GM21515 (cell line): ENCODE results near the gene MYOF.
"Not testable (repeated sequence)": the region's sequence is repeated elsewhere in the genome, so short reads cannot be mapped to it uniquely, and the experiment has no call there.

Experiments used
- ATAC-seq: cut with Tn5 transposase; IDR thresholded peaks from one replicate; pipeline ENCODE4 v1.9.1; 2021; ENCODE audit not compliant: unreplicated experiment

Gene MYOF

DNA sequence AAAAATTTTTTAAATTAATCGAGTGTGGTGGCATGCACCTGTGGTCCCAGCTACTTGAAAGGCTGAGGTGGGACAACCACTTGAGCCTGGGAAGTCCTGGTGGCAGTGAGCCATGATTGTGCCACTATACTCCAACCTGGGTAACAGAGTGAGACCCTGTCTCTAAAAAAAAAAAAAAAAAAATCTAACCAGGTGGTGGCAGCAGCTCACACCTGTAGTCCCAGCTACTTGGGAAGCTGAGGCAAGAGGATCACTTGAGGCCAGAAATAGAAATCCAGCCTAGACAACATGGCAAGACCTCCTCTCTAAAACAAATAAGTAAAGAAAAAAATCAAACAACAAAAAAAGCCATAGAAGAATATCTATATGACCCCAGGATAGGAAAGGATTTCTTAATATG, 3.6 kb upstream of the MYOF start:
- ATAC-seq: no peak

DNA sequence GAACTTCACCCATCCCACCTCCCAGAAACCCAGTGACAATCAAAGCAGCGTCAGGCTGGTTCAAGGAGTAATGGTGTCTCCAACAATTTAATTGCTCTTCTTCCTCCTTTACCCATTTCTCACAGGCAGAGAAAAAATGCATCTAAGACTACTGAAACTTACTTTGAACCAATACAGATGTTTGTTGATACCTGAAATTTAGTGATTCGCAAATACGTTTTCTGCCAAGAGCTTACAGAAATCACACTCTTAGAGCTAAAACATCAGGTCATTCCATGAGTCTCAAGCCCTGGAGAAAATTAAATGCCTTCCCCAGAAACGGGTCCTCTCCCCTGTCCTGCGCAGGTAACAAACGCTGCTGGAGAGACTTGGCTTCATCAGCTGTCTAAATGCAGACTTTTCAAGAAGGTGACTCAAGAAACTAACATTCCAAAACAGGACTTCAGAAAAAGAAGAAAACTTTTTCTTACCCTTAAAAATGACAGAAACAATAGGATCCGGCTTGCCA, 443 bp downstream of the MYOF start:
- ATAC-seq: no peak

DNA sequence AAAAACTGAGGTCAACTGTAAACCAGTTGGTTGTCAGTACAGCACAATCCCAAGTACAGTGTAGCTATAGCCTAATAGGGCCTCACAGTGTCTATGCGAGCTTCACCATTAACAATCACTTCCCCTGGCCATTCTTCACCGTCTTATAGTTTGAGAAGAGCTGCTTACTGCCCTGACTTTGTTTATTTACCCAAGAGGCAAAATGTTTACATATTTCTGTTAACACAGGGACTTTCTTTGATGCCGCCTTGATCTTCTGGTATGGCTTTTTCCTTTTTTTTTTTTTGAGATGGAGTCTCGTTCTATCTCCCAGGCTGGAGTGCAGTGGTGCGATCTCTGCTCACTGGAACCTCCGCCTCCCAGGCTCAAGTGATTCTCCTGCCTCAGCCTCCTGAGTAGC, 3.3 kb downstream of the MYOF start:
- ATAC-seq: no peak

DNA sequence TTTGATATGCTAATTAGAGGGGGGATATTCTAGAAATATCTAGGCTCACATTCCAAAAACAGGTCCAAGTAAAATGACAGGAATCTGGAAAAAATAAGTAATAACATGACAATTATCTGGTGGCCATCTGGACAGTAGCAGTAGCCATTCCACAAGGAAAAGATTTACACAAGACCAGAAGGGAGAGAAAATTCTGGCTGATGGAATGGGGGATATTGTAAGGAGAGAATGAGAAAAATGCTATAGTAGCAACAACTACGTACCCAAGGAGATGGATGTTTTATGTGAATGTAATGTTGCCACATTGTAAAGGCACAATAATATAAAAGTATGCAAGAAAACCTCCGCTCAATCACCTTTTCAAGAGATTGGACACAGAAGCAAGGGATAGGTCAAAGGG, 5.4 kb downstream of the MYOF start:
- ATAC-seq: no peak

DNA sequence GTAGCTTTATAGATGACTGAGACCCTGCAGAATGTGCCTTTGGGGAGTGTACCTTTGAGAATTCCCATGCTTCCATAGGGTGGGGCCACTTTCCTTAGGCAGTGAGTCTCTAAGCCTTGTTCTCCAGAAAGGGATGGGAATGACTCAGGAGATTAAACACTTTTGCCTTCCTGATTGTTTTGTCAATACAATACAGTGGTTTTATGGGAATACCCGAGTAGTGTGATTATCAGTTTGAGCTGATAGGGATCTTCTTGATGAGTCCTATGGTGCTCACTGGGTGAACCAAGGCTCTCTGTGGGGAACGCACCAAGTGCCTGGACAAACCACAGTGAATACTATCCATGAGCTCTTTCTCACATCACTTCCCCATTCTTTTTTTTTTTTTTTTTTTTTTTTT, 6.3 kb downstream of the MYOF start:
- ATAC-seq: no peak

DNA sequence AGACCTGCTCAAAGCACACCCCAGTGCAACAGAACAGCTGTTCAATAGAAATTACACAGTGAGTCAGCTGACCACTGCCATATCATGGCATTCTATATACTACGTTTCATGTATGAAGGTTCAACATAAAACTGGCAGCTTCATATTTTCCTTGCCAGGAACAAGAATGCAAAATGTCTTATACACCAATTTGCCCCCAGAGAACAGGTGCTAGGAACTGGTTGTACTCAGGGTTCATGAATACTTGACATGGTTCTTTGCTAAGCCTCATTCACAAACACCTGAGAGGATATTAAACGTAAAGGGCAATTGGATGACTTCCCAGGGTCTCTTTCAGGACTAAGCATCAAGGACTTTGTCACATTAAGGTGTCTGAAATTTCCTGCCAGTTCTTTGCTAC, 6.9 kb downstream of the MYOF start:
- no peak for ATAC-seq

DNA sequence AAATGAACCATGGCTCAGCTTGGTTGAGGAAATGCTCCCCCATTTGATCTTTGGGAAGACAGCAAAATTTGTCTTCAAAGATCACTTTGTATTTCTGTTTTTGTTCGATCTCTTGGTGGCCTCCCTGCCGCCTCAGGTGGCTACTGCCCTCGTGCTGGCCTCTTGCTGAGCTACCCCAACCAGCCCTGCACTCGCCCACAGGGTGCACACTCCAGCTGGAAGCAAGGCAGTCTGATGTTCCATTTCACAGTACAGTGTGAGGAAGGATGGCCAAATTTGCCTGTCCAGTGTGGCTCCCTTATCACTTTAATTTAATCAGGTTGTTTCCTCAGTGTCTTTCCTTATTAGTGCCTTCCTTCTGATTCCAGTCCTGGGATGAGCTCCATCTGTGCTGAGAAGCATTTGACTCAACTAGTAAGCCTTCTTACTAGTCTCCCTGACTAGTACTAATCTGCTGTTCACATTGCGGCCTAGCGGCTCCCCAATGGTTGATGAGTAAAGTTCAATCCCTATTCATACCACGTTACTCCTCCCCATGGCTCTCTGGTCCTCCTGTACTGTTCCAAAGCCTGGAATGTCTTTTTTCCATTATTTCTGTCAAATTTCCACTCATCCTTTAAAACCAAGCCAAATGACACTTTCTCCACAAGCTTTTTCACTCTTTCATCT, 8.2 kb downstream of the MYOF start:
- ATAC-seq: no peak

DNA sequence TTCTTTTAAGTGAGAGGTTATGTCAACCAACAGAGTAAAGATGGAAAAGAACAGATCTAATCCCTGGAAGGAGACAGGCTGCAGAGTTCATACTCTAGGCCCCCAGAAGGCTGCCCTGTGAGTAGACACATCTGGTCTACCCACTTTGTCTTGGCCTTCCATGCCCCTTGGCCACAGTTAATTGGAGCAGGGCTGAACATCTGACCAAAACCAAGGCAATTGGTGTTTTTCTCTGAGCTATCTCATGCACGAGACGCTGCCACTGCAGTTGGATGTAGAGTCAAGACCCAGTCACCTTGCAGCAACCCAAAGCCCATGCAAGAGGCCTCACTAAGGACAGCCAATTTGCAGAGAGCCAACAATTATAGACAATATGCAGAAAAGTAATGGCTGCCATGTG, 9.0 kb downstream of the MYOF start:
- no peak for ATAC-seq

DNA sequence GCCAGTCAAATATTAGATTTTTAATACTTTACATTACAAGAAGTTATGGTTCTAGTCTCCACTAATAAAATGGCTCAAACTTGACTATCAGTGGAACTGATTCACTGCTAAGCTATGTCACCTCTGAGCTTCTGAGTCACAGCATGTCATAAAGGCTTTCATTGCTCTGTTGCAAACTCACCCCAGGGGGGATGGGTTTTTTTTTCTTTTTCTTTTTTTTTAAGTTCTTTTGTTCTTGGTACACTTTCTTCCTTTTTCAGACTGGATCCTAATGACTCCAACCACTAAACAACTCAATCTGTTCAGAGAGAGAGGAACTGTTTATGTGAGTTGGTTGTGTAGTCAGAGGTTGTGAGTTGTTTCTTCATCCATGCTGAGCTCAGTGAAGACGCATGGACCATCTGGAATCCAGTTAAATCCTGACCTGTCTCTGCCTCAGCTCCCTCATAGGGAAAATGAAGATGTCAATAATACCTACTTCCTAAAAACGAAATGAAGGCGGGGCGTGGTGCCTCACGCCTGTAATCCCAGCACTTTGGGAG, 11.0 kb downstream of the MYOF start:
- ATAC-seq: no peak

DNA sequence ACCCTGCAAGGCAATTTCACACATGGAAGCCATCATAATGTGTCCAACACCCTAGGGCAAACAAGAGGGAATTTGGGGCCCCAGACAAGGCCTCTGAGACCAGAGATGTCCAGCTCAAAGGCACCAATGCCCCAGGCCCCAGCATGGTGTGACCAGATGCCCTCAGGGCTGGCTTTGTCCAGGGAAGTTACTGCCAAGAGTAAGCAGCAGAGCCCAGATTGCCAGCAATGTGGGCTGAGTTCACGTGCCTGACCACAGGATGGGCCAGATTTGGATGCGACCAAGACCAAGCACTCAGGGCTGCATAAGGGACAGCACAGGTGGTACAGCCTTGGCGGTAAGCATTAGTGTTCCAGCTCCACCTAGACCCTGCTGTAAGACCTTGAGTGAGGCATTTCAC, 12.7 kb downstream of the MYOF start:
- ATAC-seq: no peak

DNA sequence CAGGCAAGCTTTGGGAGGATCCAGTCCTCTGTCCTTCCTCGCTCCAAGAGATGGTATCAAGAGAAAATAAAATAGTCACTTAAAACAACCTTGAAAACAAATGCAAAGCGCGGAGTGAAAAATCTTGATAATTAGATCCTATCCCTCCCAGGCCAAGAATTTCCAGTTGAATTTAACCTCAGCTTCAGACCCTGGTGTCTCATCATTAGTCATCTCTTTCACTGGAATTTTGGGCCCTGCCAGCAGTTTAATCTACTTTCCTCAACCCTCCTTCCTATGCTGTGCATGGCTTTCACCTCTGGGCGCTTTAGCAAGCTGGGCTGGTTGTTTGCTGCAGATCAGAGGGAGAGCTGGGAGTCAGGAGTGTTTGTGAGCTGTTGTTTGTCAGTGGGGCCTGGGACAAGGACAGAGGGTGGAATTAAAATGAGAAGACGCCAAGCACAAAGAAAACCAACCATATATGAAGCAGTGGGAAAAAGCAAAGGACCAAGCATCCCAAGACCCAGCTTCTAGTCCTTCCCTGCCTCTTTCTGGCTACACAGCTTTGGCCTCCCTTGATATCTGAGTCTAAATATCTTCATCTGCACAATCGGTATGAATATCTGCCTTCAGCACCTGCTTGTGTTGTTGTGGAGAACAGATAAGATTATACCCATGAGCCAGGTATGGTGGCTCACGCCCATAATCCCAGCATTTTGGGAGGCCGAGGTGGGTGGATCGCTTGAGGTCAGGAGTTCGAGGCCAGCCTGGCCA, 13.5 kb downstream of the MYOF start:
- no peak for ATAC-seq

DNA sequence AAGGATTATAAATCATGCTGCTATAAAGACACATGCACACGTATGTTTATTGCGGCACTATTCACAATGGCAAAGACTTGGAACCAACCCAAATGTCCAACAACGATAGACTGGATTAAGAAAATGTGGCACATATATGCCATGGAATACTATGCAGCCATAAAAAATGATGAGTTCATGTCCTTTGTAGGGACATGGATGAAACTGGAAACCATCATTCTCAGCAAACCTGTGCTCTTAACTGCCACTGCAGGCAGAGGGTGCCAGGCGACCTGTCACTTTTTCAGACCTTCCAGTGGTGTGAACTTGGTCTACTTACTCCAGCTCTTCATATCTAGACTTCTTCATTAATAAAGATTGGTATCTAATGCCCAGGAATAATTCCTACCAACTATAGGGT, 14.5 kb downstream of the MYOF start:
- ATAC-seq: not testable (repeated sequence)

DNA sequence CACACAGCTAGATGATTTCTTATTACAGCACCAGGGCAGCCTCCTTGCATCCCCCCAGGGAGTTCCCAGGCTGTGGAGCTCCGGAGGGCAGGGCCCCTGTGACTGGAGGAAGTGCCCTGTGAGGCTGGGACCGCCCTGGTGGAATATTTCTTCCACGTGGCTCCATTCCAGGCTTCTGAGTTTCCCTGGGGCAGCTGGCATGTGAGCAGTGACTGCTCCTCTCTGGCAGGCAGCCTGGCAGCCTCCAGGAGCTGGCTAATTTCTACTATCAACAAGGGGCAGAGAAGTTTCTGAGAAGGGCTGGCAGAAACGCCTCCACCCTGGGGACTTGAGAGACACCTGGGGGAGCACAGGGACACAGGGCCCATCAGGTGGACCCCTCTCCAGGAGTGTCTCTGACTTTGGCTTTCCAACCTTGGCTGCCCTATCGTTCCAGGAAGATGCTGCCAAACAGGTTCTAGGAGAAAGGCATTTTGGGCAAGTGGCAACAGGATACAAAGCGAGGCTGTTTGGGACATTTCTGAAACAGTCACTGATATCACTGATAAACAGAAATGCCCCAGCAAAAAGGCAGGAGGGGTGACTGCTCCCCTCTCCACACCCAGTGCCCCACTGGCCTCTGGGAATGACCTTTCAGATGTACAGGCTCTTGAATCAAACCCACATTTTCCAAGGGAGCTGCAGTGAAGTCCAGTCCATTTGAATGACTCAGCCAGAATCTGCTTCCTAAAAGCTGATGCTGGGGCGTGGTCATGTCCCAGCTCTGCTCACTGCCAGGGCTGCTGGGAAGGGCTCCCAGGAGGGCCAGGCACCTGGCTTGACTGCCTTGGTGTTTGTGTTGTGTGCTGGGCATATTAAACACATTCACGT, 16.1 kb downstream of the MYOF start:
- ATAC-seq: no peak

DNA sequence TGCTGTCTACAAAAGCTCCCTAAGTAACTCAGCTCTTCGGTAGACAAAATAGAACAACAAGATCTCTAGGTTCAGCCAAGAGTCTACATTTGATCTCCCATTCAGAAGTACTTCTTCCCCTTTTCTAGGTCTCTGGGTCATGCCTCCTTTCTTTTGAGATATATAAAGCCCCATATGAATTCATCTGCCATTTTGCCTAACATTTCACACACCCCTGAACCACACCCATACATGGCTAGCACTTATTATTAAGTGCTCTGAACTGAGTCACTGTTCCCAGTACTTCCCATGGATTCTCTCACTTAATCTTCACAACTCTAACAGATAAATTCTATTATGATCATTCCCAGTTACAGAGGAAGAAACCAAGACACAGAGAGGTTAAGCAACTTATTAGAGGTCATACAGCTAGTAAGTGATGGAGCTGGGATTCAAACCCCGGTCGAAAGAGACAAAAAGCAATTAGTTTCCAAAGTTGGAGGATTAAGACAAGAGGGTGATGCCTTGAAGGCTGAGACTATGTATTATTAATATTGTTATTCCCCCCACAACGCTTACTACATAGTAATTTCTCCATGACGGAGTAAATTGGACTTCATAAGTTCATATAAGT, 17.3 kb downstream of the MYOF start:
- ATAC-seq: no peak

DNA sequence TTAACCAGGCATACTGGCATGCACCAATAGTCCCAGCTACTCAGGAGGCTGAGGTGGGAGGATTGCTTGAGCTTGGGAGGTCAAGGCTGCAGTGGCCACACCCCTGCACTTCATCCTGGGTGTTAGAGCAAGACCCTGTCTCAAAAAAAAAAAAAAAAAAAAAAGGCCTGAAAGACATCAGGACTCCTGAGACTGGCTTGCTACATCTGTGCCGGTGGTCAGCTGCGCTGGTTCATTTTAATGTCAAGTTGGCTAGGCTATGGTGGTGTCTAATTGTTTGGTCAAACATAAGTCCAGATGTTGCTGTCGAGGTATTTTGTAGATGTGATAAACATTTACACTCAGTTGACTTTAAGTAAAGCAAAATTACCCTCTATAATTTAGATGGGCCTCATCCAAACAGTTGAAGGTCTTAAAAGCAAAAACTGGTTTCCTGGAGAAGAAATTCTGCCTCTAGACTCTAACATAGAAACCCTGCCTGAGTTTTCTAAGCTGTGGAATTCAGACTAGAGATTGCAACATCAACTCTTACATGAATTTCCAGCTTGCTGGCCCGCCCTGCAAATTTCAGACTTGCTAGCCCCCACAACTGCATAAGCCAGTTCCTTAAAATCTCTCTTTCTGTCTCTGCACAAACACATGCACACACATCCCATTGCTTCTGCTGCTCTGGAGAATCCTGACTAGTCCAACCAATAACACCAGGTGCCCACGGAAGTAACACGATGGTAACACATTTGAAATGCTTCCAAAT, 18.2 kb downstream of the MYOF start:
- no peak for ATAC-seq

DNA sequence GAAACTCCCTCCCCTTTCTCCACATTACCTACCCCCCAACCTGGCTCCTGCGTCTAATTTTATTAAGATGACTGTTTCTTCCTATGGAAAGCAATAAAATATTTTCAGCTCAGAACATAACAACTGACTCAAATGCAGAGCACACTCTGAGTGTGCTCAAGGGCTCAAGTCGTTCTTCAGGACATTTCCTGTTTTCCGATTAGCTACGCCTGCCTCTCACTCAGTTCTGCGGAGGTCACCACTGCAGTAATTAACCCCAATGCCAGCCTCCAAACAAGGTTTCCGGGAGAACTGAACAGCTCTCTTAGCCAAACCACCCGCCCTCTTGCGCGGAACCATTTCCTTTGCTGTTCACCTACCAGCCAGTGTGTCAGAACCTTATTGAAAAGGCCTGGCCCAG, 19.3 kb downstream of the MYOF start:
- no peak for ATAC-seq

DNA sequence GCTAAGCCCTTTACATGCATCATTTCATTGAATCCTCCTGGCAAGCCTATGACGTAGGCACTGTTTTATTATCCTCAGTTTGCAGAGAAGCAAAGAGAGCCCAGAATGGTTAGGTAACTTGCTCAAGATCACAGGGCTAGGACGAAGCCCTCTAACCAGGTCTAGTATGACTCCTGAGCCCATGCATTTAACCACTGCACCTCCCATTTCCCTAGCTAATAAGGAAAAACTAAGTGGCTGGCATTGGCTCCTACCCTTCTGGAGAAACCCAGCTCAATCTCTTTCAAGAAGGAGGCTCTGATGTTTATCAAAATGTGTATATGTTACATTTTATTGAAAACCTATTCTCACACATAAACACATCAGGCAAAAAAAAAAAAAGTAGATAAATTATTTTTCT, 19.8 kb downstream of the MYOF start:
- no peak for ATAC-seq

DNA sequence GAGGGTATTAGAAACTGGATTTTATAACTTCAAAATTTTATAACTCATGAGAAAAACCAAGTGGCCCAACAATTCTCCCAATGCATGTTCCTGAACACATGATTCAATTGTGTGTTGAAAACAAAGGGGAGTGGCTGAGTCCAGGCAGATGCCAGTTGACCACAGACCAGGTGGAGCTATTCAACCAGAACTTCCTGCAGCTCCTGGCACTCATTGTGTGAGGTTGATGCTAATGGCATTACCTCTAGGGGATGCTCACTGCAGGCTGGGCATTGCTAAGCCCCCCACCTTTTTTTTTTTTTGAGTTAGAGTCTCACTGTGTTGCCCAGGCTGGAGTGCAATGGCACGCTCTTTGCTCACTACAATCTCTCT, 20.3 kb downstream of the MYOF start:
- ATAC-seq: no peak

DNA sequence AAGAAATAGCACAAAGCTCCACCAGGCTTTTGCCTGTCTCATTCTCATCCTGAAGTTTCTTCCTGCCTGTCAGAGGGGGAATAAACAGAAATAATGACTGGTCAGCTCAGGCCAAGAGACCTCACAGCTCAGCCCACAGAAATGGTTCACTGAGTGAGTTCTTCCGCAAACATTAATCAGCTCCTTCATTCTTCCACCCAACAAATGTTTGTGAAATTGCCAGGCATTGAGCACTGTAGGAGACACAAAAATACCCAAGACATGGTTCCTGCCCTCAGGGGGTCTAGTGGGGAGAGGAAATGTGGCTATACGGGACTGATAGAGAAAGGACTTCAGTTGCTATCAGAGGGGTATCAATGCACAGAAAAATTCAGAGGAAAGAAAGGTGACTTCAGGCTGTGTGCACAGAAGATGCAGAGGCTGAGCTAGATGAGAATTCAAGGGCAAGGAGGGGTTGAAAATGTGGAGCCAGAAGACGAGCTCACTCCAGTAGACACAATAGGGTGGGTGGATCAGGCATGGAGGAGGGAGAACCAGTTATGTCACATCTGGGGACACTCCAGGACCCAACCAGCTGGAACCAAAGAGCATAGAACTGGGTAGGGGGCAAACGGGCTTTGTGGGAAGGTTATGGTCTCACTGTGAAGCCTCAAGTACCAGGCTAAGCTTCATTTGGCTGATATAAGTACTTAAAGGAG, 20.9 kb downstream of the MYOF start:
- no peak for ATAC-seq

DNA sequence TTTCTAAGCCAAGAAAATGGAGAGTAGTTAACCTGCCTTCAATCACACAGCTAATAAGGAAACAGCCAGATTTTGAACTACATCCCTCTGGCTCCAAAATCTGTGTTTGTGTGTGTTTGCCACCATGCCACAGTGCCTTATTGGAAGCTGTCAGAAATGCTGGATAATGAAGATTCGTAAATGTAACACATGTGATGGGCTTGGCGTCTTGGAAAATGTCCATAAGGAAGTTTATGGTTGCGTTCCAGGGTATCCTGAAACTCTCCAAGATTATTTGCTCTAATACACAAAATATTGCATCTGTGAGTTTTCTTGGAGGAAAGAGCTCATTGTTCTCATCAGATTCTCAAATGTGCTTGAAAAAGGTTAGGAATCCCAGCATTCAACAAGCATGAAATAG, 22.7 kb downstream of the MYOF start:
- no peak for ATAC-seq
